ENCODE measurements around the gene HS3ST1. TPM values are rescaled to one million over a fixed set of nuclear protein-coding genes. Genes with fewer than 3 reads are reported as not detected.
A peak's percentile ranks its signal among the peaks of the same experiment; 100 is the strongest.

HS3ST1 gene
- polyA plus RNA-seq (2011; rRNA removed), result 0.01 and 0.09 TPM in 2 replicates
- not detected in 2 replicates for polyA minus RNA-seq (2011; rRNA and poly(A)+ RNA removed)

- no peak for DNase-seq (ENCODE audit: low read depth, low spot score)
- H3K27ac ChIP-seq (ENCODE audit: low read depth, low read length), result no peak within 1 kb of the TSS
- no peak for TF ChIP-seq CTCF (IDR thresholded peaks at IDR 0.05; ENCODE audit: low read depth, low read length)
- ChIA-PET CTCF (no interaction called here), POLR2A (no interaction called here)
- H3K27me3 ChIP-seq (ENCODE audit: control insufficient read depth, insufficient read depth, low read length), result peaks cover 41% of the 10 kb centered on the region
- peak within 1 kb of the TSS; percentile 45 for H3K4me3 ChIP-seq (ENCODE audit: low read depth, low read length)
- peaks cover 8% of the 10 kb centered on the region; the same call in 1 of the 2 replicates for H3K9me3 ChIP-seq (ENCODE audit: control insufficient read depth, insufficient read depth, low read length)
These were observed at the start of gene HS3ST1 for GRCh38 chr4:11428231-11428898. Gene HS3ST1, minus strand, starts transcription at chr4:11428894. Its CDS starts 28,889 bp downstream, at chr4:11400005.

GRCh38 chr4:11475871-11476270 is 47.2 kb upstream of the HS3ST1 start:
- Histone ChIP-seq H3K27ac (ENCODE audit: low read depth, low read length) (no peak overlapping the region), H3K9me3 (ENCODE audit: control insufficient read depth, insufficient read depth, low read length) (no peaks in the 10 kb centered on the region), H3K27me3 (ENCODE audit: control insufficient read depth, insufficient read depth, low read length) (no peaks in the 10 kb centered on the region), H3K4me3 (ENCODE audit: low read depth, low read length) (no peak overlapping the region)
- DNase-seq (ENCODE audit: low read depth, low spot score), result no peak
- TF ChIP-seq CTCF (IDR thresholded peaks at IDR 0.05; ENCODE audit: low read depth, low read length), result no peak
- ChIA-PET POLR2A (no interaction called here), CTCF (no interaction called here)

- CTCF ChIA-PET, result no interaction called here
- TF ChIP-seq CTCF (IDR thresholded peaks at IDR 0.05; ENCODE audit: low read depth, low read length), result no peak
These were observed 45.5 kb upstream of the HS3ST1 start for GRCh38 chr4:11474146-11474545.

GRCh38 chr4:11472535-11472934 is 43.8 kb upstream of the HS3ST1 start:
- peaks cover 2% of the 10 kb centered on the region for H3K27me3 ChIP-seq (ENCODE audit: control insufficient read depth, insufficient read depth, low read length)
- no peak overlapping the region for H3K27ac ChIP-seq (ENCODE audit: low read depth, low read length)
- TF ChIP-seq CTCF (IDR thresholded peaks at IDR 0.05; ENCODE audit: low read depth, low read length), result no peak
- H3K4me3 ChIP-seq (ENCODE audit: low read depth, low read length), result no peak overlapping the region
- H3K9me3 ChIP-seq (ENCODE audit: control insufficient read depth, insufficient read depth, low read length), result no peaks in the 10 kb centered on the region
- ChIA-PET CTCF (no interaction called here), POLR2A (no interaction called here)
- DNase-seq (ENCODE audit: low read depth, low spot score), result no peak

More at GRCh38 chr4:11474146-11474545, 45.5 kb upstream of the HS3ST1 start:
- Histone ChIP-seq H3K4me3 (ENCODE audit: low read depth, low read length) (no peak overlapping the region), H3K27ac (ENCODE audit: low read depth, low read length) (no peak overlapping the region), H3K9me3 (ENCODE audit: control insufficient read depth, insufficient read depth, low read length) (no peaks in the 10 kb centered on the region), H3K27me3 (ENCODE audit: control insufficient read depth, insufficient read depth, low read length) (peaks cover 2% of the 10 kb centered on the region)
- no peak for DNase-seq (ENCODE audit: low read depth, low spot score)
- POLR2A ChIA-PET, result no interaction called here

GRCh38 chr4:11471618-11472017 is 42.9 kb upstream of the HS3ST1 start:
- Histone ChIP-seq H3K27me3 (ENCODE audit: control insufficient read depth, insufficient read depth, low read length) (peaks cover 2% of the 10 kb centered on the region), H3K9me3 (ENCODE audit: control insufficient read depth, insufficient read depth, low read length) (no peaks in the 10 kb centered on the region), H3K4me3 (ENCODE audit: low read depth, low read length) (no peak overlapping the region), H3K27ac (ENCODE audit: low read depth, low read length) (no peak overlapping the region)
- no peak for DNase-seq (ENCODE audit: low read depth, low spot score)
- no peak for TF ChIP-seq CTCF (IDR thresholded peaks at IDR 0.05; ENCODE audit: low read depth, low read length)
- CTCF ChIA-PET, result no interaction called here
- POLR2A ChIA-PET, result no interaction called here

Measured in AG04450 (cell line).